NOMO-1 treated with dmso at 0.1 percent for 144 hours (cell line): ENCODE data around the gene CFAP77.

Source experiments
- DNase-seq: peaks from one replicate; lab custom pipeline; 2025; ENCODE audit not compliant: unreplicated experiment; lab: John Stamatoyannopoulos, UW

The CFAP77 gene

GRCh38 chr9:132407196-132407595, 2.8 kb upstream of the CFAP77 start:
- no peak for DNase-seq

GRCh38 chr9:132408521-132408920, 1.5 kb upstream of the CFAP77 start:
- no peak for DNase-seq

- no peak for DNase-seq
Measured at GRCh38 chr9:132410642-132411041, 631 bp downstream of the CFAP77 start.

- DNase-seq, result no peak
Measured at GRCh38 chr9:132411091-132411508, 1.1 kb downstream of the CFAP77 start.

- DNase-seq, result no peak
Measured at GRCh38 chr9:132412089-132412488, 2.1 kb downstream of the CFAP77 start.

- DNase-seq, result no peak
Measured at GRCh38 chr9:132413926-132414325, 3.9 kb downstream of the CFAP77 start.

GRCh38 chr9:132414731-132415130, 4.7 kb downstream of the CFAP77 start:
- no peak for DNase-seq

GRCh38 chr9:132415181-132415580, 5.2 kb downstream of the CFAP77 start:
- DNase-seq, result no peak

- DNase-seq, result no peak
Measured at GRCh38 chr9:132418726-132419363, 8.8 kb downstream of the CFAP77 start.

GRCh38 chr9:132422574-132422973, 12.6 kb downstream of the CFAP77 start:
- no peak for DNase-seq

- DNase-seq, result no peak
Measured at GRCh38 chr9:132423503-132423902, 13.5 kb downstream of the CFAP77 start.

GRCh38 chr9:132424857-132425674, 15.1 kb downstream of the CFAP77 start:
- no peak for DNase-seq

GRCh38 chr9:132425675-132426062, 15.7 kb downstream of the CFAP77 start:
- no peak for DNase-seq

- DNase-seq, result no peak
Measured at GRCh38 chr9:132426639-132427414, 16.8 kb downstream of the CFAP77 start.

- no peak for DNase-seq
Measured at GRCh38 chr9:132430998-132431397, 21.0 kb downstream of the CFAP77 start.

- no peak for DNase-seq
Measured at GRCh38 chr9:132434881-132435280, 24.9 kb downstream of the CFAP77 start.

- no peak for DNase-seq
Measured at GRCh38 chr9:132439153-132439552, 29.1 kb downstream of the CFAP77 start.

- DNase-seq, result no peak
Measured at GRCh38 chr9:132440735-132441134, 30.7 kb downstream of the CFAP77 start.

GRCh38 chr9:132441404-132441803, 31.4 kb downstream of the CFAP77 start:
- no peak for DNase-seq

GRCh38 chr9:132443951-132444607, 34.1 kb downstream of the CFAP77 start:
- no peak for DNase-seq

GRCh38 chr9:132446887-132447286, 36.9 kb downstream of the CFAP77 start:
- DNase-seq, result no peak
